ENCODE measurements around the gene MTX1. TPM values are rescaled to one million over a fixed set of nuclear protein-coding genes. Genes with fewer than 3 reads are reported as not detected.
A peak's percentile ranks its signal among the peaks of the same experiment; 100 is the strongest.
"Not testable (repeated sequence)": the region's sequence is repeated elsewhere in the genome, so short reads cannot be mapped to it uniquely, and the experiment has no call there.

The MTX1 gene
- total RNA-seq, 2 donors from 2014 or later = 49.6 to 57.1 TPM

- Histone ChIP-seq H3K36me3 (no peaks in the 10 kb centered on the region), H3K4me3 (peak overlapping the region; percentile 50 to 55), H3K4me1 (replicated peaks) (no peaks in the 10 kb centered on the region), H3K9me3 (no peaks in the 10 kb centered on the region), H3K27ac (peak overlapping the region; percentile 88 to 89), H3K27me3 (replicated peaks; ENCODE audit: insufficient read depth) (no peaks in the 10 kb centered on the region)
- 61% methylated on average over 8 of the region's 8 CpGs for WGBS
- TF ChIP-seq POLR2AphosphoS5 (IDR thresholded peaks at IDR 0.05) (no peak), POLR2A (IDR thresholded peaks at IDR 0.05) (no peak)
- TF ChIP-seq, protein P1, sequence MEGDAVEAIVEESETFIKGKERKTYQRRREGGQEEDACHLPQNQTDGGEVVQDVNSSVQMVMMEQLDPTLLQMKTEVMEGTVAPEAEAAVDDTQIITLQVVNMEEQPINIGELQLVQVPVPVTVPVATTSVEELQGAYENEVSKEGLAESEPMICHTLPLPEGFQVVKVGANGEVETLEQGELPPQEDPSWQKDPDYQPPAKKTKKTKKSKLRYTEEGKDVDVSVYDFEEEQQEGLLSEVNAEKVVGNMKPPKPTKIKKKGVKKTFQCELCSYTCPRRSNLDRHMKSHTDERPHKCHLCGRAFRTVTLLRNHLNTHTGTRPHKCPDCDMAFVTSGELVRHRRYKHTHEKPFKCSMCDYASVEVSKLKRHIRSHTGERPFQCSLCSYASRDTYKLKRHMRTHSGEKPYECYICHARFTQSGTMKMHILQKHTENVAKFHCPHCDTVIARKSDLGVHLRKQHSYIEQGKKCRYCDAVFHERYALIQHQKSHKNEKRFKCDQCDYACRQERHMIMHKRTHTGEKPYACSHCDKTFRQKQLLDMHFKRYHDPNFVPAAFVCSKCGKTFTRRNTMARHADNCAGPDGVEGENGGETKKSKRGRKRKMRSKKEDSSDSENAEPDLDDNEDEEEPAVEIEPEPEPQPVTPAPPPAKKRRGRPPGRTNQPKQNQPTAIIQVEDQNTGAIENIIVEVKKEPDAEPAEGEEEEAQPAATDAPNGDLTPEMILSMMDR (IDR thresholded peaks at IDR 0.05) = no peak
- intact Hi-C loops (cut with DNase I) = no loop called here
- no peak for DNase-seq (ENCODE audit: low spot score)
Measured at GRCh38 chr1:155245163-155245524, 36.6 kb downstream of the MTX1 start.

DNA sequence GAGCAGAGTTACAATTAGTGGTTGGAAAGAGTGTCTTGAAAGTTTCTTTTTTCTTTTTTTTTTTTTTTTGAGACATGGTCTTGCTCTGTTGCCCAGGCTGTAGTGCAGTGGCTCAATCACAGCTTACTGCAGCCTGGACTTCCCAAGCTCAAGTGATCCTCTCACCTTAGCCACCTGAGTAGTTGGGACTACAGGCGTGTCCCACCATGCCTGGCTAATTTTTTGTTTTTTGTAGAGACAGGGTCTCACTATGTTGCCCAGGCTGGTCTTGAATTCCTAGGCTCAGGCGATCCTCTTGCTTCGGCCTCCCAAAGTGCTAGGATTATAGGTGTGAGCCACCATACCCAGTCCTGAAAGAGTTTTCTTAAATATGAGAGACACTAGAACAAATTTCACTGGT lies 38.3 kb downstream of the MTX1 start:
- H3K27ac ChIP-seq; H3K36me3 ChIP-seq; DNase-seq (ENCODE audit: low spot score); intact Hi-C loops (cut with DNase I); H3K4me3 ChIP-seq; H3K27me3 ChIP-seq (replicated peaks; ENCODE audit: insufficient read depth); H3K4me1 ChIP-seq (replicated peaks); H3K9me3 ChIP-seq: not testable (repeated sequence)
- WGBS = 92% methylated on average over 3 of the region's 3 CpGs

- Histone ChIP-seq H3K4me3 (no peak overlapping the region), H3K9me3 (no peaks in the 10 kb centered on the region), H3K27me3 (replicated peaks; ENCODE audit: insufficient read depth) (no peaks in the 10 kb centered on the region), H3K27ac (no peak overlapping the region), H3K36me3 (no peaks in the 10 kb centered on the region), H3K4me1 (replicated peaks) (no peaks in the 10 kb centered on the region)
- 85% methylated on average over 26 of the region's 26 CpGs for WGBS
- TF ChIP-seq POLR2AphosphoS5 (IDR thresholded peaks at IDR 0.05) = no peak
- TF ChIP-seq, protein P1 (IDR thresholded peaks at IDR 0.05) = no peak
- intact Hi-C loops (cut with DNase I) = no loop called here
- DNase-seq (ENCODE audit: low spot score) = no peak
Measured at GRCh38 chr1:155247667-155248553, 39.4 kb downstream of the MTX1 start.

DNA sequence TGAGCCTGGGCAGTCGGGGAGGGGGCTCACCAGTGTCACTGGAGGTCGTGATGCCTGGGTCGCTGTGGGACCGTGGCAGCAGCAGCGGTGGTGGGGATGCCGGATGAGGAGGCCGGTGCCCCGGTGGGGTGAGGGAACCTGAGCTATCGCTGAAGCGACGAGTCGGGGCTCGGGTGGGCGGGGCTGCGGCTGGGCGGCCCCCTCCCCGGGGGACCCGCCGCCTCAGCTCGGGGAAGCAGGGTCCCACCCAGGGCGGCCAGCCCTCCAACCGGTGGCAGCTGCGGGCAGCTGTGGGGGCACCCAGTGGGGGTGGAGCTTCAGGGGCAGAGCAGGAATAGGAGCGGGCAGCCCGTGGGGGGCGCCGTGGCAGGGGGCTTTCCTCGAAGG lies 41.7 kb downstream of the MTX1 start:
- TF ChIP-seq POLR2A (IDR thresholded peaks at IDR 0.05) = no peak
- TF ChIP-seq, protein P1 (IDR thresholded peaks at IDR 0.05) = no peak
- no peak for TF ChIP-seq POLR2AphosphoS5 (IDR thresholded peaks at IDR 0.05)
- Histone ChIP-seq H3K27me3 (replicated peaks; ENCODE audit: insufficient read depth) (no peaks in the 10 kb centered on the region), H3K4me3 (no peak overlapping the region), H3K4me1 (replicated peaks) (peaks cover 8% of the 10 kb centered on the region), H3K9me3 (no peaks in the 10 kb centered on the region), H3K36me3 (no peaks in the 10 kb centered on the region), H3K27ac (no peak overlapping the region)
- WGBS = 51% methylated on average over 12 of the region's 28 CpGs
- intact Hi-C loops (cut with DNase I) = loop anchor here (5.0 kb wide), 1 partner anchor 57 kb away; the partner anchor contains the start of gene FDPS
- no peak for DNase-seq (ENCODE audit: low spot score)

GRCh38 chr1:155250633-155251449 lies 42.3 kb downstream of the MTX1 start:
- Histone ChIP-seq H3K4me3 (no peak overlapping the region), H3K27me3 (replicated peaks; ENCODE audit: insufficient read depth) (no peaks in the 10 kb centered on the region), H3K27ac (no peak overlapping the region), H3K9me3 (no peaks in the 10 kb centered on the region), H3K36me3 (no peaks in the 10 kb centered on the region), H3K4me1 (replicated peaks) (peaks cover 9% of the 10 kb centered on the region)
- TF ChIP-seq POLR2AphosphoS5 (IDR thresholded peaks at IDR 0.05) = peak; percentile 73
- no peak for TF ChIP-seq POLR2A (IDR thresholded peaks at IDR 0.05)
- TF ChIP-seq, protein P1 (IDR thresholded peaks at IDR 0.05) = peak; percentile 94 to 100 (median 98)
- DNase-seq (ENCODE audit: low spot score) = peak; percentile 87
- intact Hi-C loops (cut with DNase I) = loop anchor here (5.0 kb wide), 1 partner anchor 56 kb away; the partner anchor contains the start of gene FDPS
- 30% methylated on average over 23 of the region's 23 CpGs for WGBS
